Measurements from ENCODE around the gene NLGN3.

Gene NLGN3

GRCh38 chrX:71147496-71148277, 3.0 kb downstream of the NLGN3 start:
- Histone ChIP-seq H3K27me3 (ENCODE audit: insufficient read depth, insufficient read length) (peaks cover 9% of the 10 kb centered on the region), H3K36me3 (ENCODE audit: insufficient read depth, insufficient read length, low read length) (peaks cover 7% of the 10 kb centered on the region), H3K4me3 (ENCODE audit: insufficient read length, low read depth) (no peak overlapping the region), H3K9ac (ENCODE audit: insufficient read length, low read depth) (no peak overlapping the region), H3K4me1 (ENCODE audit: insufficient read depth, insufficient read length) (peaks cover 16% of the 10 kb centered on the region), H3K9me3 (ENCODE audit: insufficient read depth, low read length) (no peaks in the 10 kb centered on the region)
- DNase-seq (ENCODE audit: low read depth, low spot score) = no peak
- TF ChIP-seq ZNF274 (IDR thresholded peaks at IDR 0.05; ENCODE audit: low read depth, low read length) (no peak), SUZ12 (IDR thresholded peaks at IDR 0.05; ENCODE audit: extremely low read depth, insufficient read depth, insufficient read length) (no peak), YY1 (IDR thresholded peaks at IDR 0.05; ENCODE audit: insufficient read depth, insufficient read length) (no peak)

GRCh38 chrX:71148278-71148663, 3.6 kb downstream of the NLGN3 start:
- no peaks in the 10 kb centered on the region for H3K9me3 ChIP-seq (ENCODE audit: insufficient read depth, low read length)
- no peak for DNase-seq (ENCODE audit: low read depth, low spot score)
- TF ChIP-seq SUZ12 (IDR thresholded peaks at IDR 0.05; ENCODE audit: extremely low read depth, insufficient read depth, insufficient read length) = no peak
- TF ChIP-seq YY1 (IDR thresholded peaks at IDR 0.05; ENCODE audit: insufficient read depth, insufficient read length) = no peak
- no peak for TF ChIP-seq ZNF274 (IDR thresholded peaks at IDR 0.05; ENCODE audit: low read depth, low read length)
- H3K4me3 ChIP-seq (ENCODE audit: insufficient read length, low read depth) = no peak overlapping the region
- H3K9ac ChIP-seq (ENCODE audit: insufficient read length, low read depth) = no peak overlapping the region
- H3K36me3 ChIP-seq (ENCODE audit: insufficient read depth, insufficient read length, low read length) = peaks cover 5% of the 10 kb centered on the region
- H3K27me3 ChIP-seq (ENCODE audit: insufficient read depth, insufficient read length) = peaks cover 9% of the 10 kb centered on the region
- H3K4me1 ChIP-seq (ENCODE audit: insufficient read depth, insufficient read length) = peaks cover 16% of the 10 kb centered on the region

GRCh38 chrX:71151366-71151765, 6.7 kb downstream of the NLGN3 start:
- Histone ChIP-seq H3K4me1 (ENCODE audit: insufficient read depth, insufficient read length) (peaks cover 12% of the 10 kb centered on the region), H3K4me3 (ENCODE audit: insufficient read length, low read depth) (no peak overlapping the region), H3K9ac (ENCODE audit: insufficient read length, low read depth) (no peak overlapping the region), H3K36me3 (ENCODE audit: insufficient read depth, insufficient read length, low read length) (no peaks in the 10 kb centered on the region), H3K9me3 (ENCODE audit: insufficient read depth, low read length) (no peaks in the 10 kb centered on the region), H3K27me3 (ENCODE audit: insufficient read depth, insufficient read length) (no peaks in the 10 kb centered on the region)
- DNase-seq (ENCODE audit: low read depth, low spot score) = no peak
- no peak for TF ChIP-seq ZNF274 (IDR thresholded peaks at IDR 0.05; ENCODE audit: low read depth, low read length)
- TF ChIP-seq SUZ12 (IDR thresholded peaks at IDR 0.05; ENCODE audit: extremely low read depth, insufficient read depth, insufficient read length) = no peak
- no peak for TF ChIP-seq YY1 (IDR thresholded peaks at IDR 0.05; ENCODE audit: insufficient read depth, insufficient read length)

- Histone ChIP-seq H3K4me1 (ENCODE audit: insufficient read depth, insufficient read length) (no peaks in the 10 kb centered on the region), H3K9ac (ENCODE audit: insufficient read length, low read depth) (no peak overlapping the region), H3K4me3 (ENCODE audit: insufficient read length, low read depth) (no peak overlapping the region), H3K36me3 (ENCODE audit: insufficient read depth, insufficient read length, low read length) (no peaks in the 10 kb centered on the region), H3K9me3 (ENCODE audit: insufficient read depth, low read length) (no peaks in the 10 kb centered on the region), H3K27me3 (ENCODE audit: insufficient read depth, insufficient read length) (no peaks in the 10 kb centered on the region)
- TF ChIP-seq SUZ12 (IDR thresholded peaks at IDR 0.05; ENCODE audit: extremely low read depth, insufficient read depth, insufficient read length) = no peak
- no peak for TF ChIP-seq ZNF274 (IDR thresholded peaks at IDR 0.05; ENCODE audit: low read depth, low read length)
- TF ChIP-seq YY1 (IDR thresholded peaks at IDR 0.05; ENCODE audit: insufficient read depth, insufficient read length) = no peak
- no peak for DNase-seq (ENCODE audit: low read depth, low spot score)
Measured at GRCh38 chrX:71154196-71154595, 9.6 kb downstream of the NLGN3 start.

- Histone ChIP-seq H3K9ac (ENCODE audit: insufficient read length, low read depth) (no peak overlapping the region), H3K36me3 (ENCODE audit: insufficient read depth, insufficient read length, low read length) (no peaks in the 10 kb centered on the region), H3K4me1 (ENCODE audit: insufficient read depth, insufficient read length) (no peaks in the 10 kb centered on the region), H3K27me3 (ENCODE audit: insufficient read depth, insufficient read length) (no peaks in the 10 kb centered on the region), H3K4me3 (ENCODE audit: insufficient read length, low read depth) (no peak overlapping the region), H3K9me3 (ENCODE audit: insufficient read depth, low read length) (no peaks in the 10 kb centered on the region)
- DNase-seq (ENCODE audit: low read depth, low spot score) = no peak
- TF ChIP-seq YY1 (IDR thresholded peaks at IDR 0.05; ENCODE audit: insufficient read depth, insufficient read length) = no peak
Measured at GRCh38 chrX:71154641-71155040, 10.0 kb downstream of the NLGN3 start.

GRCh38 chrX:71158603-71159002, 14.0 kb downstream of the NLGN3 start:
- TF ChIP-seq SUZ12 (IDR thresholded peaks at IDR 0.05; ENCODE audit: extremely low read depth, insufficient read depth, insufficient read length) = no peak
- TF ChIP-seq ZNF274 (IDR thresholded peaks at IDR 0.05; ENCODE audit: low read depth, low read length) = no peak
- TF ChIP-seq YY1 (IDR thresholded peaks at IDR 0.05; ENCODE audit: insufficient read depth, insufficient read length) = no peak
- H3K27me3 ChIP-seq (ENCODE audit: insufficient read depth, insufficient read length) = no peaks in the 10 kb centered on the region
- H3K9me3 ChIP-seq (ENCODE audit: insufficient read depth, low read length) = no peaks in the 10 kb centered on the region
- no peaks in the 10 kb centered on the region for H3K36me3 ChIP-seq (ENCODE audit: insufficient read depth, insufficient read length, low read length)
- H3K4me1 ChIP-seq (ENCODE audit: insufficient read depth, insufficient read length) = no peaks in the 10 kb centered on the region
- H3K9ac ChIP-seq (ENCODE audit: insufficient read length, low read depth) = no peak overlapping the region
- DNase-seq (ENCODE audit: low read depth, low spot score) = no peak
- H3K4me3 ChIP-seq (ENCODE audit: insufficient read length, low read depth) = no peak overlapping the region

- no peak for DNase-seq (ENCODE audit: low read depth, low spot score)
- TF ChIP-seq YY1 (IDR thresholded peaks at IDR 0.05; ENCODE audit: insufficient read depth, insufficient read length) (no peak), ZNF274 (IDR thresholded peaks at IDR 0.05; ENCODE audit: low read depth, low read length) (no peak)
- H3K27me3 ChIP-seq (ENCODE audit: insufficient read depth, insufficient read length) = no peaks in the 10 kb centered on the region
- H3K4me1 ChIP-seq (ENCODE audit: insufficient read depth, insufficient read length) = no peaks in the 10 kb centered on the region
- H3K9ac ChIP-seq (ENCODE audit: insufficient read length, low read depth) = no peak overlapping the region
- no peak overlapping the region for H3K4me3 ChIP-seq (ENCODE audit: insufficient read length, low read depth)
- H3K36me3 ChIP-seq (ENCODE audit: insufficient read depth, insufficient read length, low read length) = no peaks in the 10 kb centered on the region
- H3K9me3 ChIP-seq (ENCODE audit: insufficient read depth, low read length) = no peaks in the 10 kb centered on the region
Measured at GRCh38 chrX:71159335-71159734, 14.7 kb downstream of the NLGN3 start.
